GM18868 (cell line): ENCODE data around the gene LBX1.

ENCODE experiments used
- ATAC-seq: cut with Tn5 transposase; IDR thresholded peaks from one replicate; pipeline ENCODE4 v1.9.1; 2021; ENCODE audit warnings: mild to moderate bottlenecking, moderate library complexity; ENCODE audit not compliant: unreplicated experiment

Gene LBX1

DNA sequence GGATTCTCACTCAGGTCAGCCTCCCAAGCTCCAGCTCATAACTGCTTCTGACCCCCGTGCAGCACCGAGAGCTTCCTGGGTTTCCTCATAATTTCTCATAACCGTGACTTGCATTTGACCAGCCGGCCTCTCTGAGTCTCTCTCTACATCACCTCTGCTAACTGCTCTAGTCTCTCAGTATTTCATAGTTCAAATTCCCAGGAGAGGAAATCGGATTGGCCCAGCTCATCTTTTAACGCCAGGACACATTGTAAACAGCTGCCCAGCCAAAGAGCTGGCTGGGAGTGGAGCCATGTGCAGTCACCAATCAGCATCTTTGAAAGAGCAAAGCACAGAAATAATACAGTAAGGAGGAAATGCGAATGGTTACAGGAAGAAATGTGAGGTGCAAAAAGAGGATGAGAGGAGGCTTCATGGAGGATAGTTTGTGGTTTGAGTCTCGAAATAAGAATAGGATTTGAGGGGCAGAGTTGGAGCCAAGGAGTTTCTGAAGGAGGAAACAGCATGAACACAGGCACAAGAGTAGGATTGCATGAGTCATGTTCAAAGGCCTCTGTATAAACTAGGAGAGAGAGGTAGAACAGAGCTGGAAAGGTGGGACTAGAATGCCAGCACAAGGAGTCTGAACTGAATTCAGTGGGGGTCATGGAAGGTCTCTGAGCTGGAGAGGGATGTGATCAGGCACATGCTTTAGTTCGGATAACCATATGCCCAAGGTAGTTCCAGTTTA, 15.2 kb upstream of the LBX1 start:
- ATAC-seq: no peak

DNA sequence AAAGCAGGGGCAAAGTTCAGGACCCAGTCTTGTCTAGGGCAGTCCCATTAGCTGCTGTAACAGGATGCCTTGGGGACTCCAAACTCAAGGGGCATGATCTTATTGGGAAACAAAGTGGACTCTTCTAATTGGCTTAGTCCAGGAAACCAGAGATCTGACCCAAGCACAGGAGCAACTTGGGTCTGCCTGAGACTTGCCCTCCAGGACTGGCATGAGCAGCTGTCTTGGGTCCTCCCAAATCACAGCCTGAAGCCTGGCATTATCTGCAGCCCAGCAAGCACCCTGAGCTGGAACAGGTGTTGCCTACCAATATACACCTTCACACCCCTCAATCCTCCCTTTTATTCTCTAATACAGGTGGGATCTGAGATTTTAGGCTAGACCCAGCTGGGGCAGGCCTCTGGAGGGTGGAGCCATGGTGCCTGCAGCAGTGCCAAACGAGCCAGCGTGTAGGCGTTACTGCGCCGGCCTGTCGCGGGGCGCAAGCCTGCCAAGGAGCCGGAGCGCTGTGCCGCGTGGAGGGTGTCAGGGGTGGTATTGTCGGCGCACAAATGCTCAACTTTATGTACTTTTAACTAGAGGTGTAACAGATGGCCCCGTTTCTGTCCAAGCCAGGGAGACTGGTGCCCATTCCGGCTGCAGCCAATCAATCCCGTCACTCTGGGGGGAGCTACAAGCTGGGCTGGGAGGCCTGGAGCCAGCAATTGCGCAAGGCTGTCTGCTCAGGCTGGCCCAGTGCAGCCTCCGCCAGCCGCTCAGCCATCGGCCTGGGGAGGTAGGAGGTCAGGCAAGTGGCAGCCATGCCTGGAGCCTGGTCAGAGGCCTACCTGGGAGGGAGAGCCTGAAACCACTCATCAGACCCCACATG, 12.8 kb upstream of the LBX1 start:
- ATAC-seq: no peak

DNA sequence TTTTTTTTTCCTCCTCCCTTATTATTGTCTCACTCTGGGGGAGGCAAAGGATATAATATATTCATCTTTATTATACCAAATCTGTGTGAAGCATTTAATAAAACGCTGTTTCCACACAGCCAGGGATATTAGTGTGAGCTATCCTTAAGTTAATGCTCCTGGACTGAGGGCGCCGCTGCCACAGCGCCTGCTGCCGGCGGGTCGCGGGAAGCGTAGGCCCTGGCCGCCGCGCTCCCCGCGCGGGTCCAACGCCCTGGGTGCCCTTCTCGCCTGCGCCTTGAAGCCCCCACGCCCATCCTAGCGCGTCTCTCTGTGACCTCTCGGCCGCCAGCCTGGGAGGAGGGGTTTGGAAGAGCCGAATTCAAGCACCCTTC, 9.5 kb upstream of the LBX1 start:
- no peak for ATAC-seq

GRCh38 chr10:101237982-101238731, 8.9 kb upstream of the LBX1 start:
- no peak for ATAC-seq

DNA sequence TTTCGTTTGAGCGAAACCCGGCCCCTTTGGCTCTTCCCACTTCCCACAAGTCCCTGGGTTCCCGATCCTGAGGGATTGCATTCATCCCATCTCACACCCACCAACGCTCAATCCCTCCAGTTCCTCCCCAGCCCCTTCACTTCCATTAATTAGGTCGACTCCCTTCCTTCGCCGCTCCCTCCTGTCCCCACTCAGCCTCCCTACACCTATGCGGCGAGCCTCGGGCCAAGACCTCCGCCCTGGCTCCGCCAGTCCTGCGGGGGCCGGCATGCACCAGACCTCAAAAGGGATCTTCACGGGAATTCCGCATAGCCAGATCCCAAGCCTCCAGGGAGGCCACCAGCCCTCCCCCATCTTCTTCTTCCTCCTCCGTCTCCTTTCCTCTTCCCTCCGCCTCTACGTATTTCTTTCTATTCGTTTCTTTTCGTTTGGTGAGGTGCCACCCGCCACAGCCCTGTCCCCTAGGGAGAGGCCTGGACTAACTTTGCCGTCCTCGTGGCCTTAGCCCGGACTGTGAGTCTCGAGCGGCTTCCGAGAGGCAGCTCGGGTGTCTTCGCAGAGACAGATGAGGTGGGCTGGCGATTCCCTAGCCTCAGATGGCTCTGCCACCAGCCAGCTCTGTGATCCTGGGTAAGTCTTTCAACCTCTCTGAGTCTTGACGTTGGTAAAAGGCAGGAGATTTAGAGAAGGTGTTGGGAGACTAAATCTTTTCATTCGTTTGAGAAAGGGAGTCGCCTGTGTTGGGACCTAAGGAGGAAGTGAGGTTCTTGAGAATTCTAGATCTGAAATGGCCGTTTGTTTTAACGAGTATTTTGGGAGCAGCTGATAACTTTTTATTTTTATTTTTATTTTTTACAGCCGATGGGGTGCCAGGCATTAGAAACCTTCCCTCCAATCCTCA, 8.1 kb upstream of the LBX1 start:
- ATAC-seq: no peak

- ATAC-seq: no peak
These were observed 7.3 kb upstream of the LBX1 start for GRCh38 chr10:101236376-101237080.

DNA sequence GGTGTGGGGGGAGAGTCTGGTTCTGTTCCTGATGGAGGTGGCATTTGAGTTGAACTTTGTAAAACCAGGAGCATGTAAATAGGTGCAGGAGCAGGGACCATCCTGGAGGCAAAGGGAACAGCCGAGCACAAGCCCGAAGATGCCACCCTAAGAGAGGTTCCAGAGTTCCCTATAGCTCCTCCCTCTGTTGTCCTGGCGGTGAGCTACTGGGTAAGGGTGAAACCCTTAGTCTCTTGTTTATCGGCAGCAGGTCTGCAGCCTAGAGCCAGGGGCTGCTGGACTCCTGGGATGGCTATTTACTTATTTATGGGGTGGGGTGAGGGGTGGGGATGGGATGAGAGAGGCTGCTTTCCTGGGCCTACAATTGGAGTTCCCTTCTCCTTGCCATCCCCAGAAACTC, 6.5 kb upstream of the LBX1 start:
- ATAC-seq: no peak

DNA sequence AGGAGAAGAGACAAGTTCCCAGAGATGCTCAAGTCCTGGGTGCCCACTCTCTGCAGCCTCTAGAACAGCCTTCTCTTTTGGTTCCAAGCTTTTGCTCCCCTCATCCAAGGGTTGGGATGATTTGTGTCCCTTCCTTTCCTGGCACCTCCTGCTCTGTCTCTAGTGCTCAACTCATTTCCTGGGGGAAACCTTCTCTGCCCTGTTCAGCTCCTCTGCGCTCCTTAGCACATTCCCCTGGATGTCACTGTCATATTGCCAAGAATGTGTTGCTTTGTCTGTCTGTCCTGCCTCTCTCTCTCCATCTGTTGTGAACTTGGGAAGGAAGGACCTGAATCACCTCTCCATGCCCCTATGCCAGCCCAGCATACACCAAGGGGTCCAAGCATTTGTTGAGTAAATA, 5.1 kb upstream of the LBX1 start:
- no peak for ATAC-seq

- no peak for ATAC-seq
These were observed 4.6 kb upstream of the LBX1 start for GRCh38 chr10:101233863-101234262.

GRCh38 chr10:101233443-101233842, 4.2 kb upstream of the LBX1 start:
- no peak for ATAC-seq

- no peak for ATAC-seq
These were observed 2.8 kb upstream of the LBX1 start for GRCh38 chr10:101231912-101232689.

DNA sequence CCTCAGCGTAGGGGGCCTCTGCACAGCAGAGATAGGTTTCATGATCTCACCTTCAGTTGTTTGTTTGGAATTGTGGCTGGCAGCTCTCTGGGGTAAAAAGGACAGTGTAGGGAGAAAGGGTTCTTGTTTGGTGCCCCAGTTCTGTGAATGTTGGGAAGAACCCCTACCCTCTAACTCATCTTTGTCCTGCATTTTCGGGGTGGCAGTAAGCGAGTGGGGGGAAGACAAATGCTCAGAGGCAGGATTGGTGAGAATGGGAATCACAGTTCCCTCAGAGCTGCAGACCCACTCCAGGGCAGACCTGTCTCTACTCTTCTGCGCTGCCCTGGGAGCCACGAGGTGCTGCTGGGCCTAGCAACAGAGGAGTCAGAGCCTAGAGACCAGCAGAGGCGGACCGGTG, 1.8 kb upstream of the LBX1 start:
- ATAC-seq: no peak

DNA sequence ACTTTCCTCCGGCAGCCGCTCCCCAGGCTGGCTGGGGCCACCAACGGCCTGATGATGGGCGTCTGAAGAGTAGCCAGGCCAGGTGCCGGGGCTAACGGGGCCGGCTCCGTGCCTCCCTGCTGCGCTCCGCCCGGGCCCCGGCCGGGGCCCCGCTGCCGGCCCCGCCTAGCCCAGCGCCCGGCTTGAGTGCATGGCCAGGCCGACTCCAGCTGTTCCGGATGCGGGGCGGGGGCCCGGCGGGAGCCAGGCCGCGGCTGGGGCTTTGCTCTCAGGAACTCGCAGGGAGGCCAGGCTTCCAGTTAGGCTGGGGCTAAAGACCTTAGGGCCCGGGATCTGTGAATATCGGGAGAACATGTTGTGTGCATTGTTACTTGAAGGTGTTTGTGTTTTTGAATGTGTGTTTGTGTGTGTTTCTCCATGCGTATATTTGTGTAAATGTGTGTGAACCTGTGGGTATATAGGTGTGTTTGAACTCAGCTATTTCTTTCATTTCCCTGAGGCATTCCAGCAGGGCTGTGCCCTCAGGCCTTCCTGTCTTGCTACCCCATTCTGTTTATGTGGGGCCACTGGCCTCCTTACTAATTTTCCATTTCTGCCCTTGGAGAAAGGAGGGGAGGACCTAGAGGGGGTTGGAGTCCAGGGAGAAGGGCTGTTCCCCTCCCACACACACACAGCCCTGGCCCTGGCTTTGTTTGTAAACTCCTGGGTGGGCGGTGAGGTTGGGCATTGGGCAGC, 1.1 kb upstream of the LBX1 start:
- no peak for ATAC-seq

DNA sequence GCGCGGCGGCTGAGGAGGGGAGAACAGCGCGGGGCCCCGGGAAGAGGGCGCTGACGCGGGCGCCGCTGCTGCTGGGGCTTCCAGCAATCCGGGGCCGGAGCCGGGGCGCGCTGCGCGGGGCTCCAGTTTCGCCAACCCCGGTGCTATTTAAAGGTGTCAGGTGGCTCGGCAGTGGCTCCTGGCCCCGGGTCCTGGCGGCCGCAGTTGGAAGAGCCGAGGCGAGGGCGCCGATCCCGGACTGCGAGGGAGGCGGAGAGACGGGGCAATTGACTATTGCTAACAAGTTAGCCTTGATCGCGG, 347 bp downstream of the LBX1 start:
- ATAC-seq: no peak

DNA sequence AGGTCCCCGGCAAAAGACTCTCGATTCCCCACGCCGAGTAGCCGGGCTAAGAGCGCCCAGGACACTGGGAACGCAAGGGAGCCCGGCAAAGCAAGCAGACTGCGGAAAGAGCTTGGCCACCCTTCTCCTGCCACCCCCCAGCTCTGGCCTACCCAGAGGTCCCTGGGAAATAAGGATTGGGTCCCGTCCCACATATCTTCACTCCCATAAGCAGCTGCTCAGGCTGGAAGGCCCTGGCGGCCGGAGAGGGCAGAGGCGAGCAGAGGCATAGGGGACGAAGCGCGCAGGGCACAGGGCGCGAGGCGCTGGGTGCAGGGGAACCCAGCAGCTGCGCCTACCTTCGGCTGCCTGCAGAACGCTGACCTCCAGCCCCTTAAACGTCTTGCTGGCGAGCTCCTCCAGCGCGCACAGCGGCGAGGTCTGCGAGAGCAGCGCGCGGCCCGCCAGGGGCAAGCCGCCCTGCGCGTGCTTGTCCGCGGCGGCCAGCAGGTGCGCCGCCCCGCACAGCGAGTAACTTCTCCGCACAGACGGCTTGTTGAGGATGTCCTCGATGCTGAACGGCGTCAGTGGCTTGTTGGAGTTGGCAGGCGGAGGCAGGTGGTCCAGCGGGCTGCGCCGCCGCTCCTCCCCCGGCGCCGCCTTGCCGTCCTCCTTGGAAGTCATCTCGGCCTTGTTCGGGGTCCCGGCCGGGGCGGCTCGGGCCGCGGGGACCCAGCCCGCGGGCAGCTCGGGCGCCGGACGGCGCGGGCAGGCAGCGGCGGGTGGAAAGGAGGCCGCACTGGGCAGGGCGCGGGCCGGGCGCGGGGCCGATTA, 904 bp downstream of the LBX1 start:
- ATAC-seq: no peak

DNA sequence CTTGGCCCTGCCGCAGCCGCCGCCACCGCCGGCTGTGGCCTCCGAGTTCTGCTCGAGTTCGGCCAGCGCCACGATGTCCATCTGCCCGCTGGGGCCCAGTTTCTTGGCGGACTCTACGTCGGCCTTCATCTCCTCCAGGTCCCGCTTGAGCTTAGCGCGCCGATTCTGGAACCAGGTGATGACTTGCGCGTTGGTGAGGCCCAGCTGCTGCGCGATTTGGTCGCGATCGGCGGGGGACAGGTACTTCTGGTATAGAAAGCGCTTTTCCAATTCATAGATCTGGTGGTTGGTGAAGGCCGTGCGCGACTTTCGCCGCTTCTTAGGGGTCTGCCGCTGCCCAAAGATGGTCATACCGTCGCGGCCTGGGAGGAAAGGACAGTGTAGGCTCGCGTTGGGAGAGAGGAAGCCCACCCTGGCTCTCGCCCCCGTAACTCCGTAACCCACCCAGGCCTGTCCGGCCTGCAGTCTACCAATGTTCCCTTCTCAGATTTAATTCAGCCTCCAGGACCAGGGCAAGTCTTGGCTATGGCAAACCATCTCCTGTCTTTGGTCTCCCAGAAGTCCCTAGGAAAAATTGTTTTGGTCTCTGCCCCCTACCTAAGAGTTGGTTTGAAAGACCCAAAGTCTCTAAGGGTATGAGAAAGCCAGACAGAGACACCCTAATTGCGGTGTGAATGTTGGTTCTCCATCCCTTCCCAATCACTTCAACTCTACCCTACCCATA, 1.7 kb downstream of the LBX1 start:
- ATAC-seq: no peak
